K562 (cell line): Measurements from ENCODE around the gene CD37. TPM values are rescaled to one million over a fixed set of nuclear protein-coding genes. Genes with fewer than 3 reads are reported as not detected.

Source experiments
- CBX1 ChIP-seq: sonication (generic); IDR thresholded peaks from 2 replicates; pipeline ENCODE4 v1.6.1; 2016; ENCODE audit warnings: antibody characterized with exemption, low read depth, mild to moderate bottlenecking
- ETV1 ChIP-seq: fragments of 450-650 bp; conservative IDR thresholded peaks from 2 replicates; pipeline ENCODE4 v1.6.1; 2016; ENCODE audit warnings: missing genetic modification characterization, control low read depth, low read depth, missing compliant biosample characterization
- MCM2 ChIP-seq: fragments of 450-650 bp; IDR thresholded peaks from 2 replicates; pipeline ENCODE4 v1.6.1; 2017; ENCODE audit warnings: low read depth, mild to moderate bottlenecking
- MGA ChIP-seq: fragments of 450-650 bp; IDR thresholded peaks from 2 replicates; pipeline ENCODE4 v1.6.1; 2016; ENCODE audit warnings: mild to moderate bottlenecking, moderate library complexity
- SMARCB1 ChIP-seq: IDR thresholded peaks from 2 replicates; pipeline ENCODE4 v1.6.1; 2011; ENCODE audit warnings: improper control_type of control experiment, low read depth; ENCODE audit not compliant: insufficient read length
- TAF9B ChIP-seq: fragments of 450-650 bp; IDR thresholded peaks from 2 replicates; pipeline ENCODE4 v1.6.1; 2018; ENCODE audit warnings: mild to moderate bottlenecking; ENCODE audit not compliant: partially characterized antibody
- ZNF586 ChIP-seq: fragments of 450-650 bp; formaldehyde crosslinking; conservative IDR thresholded peaks from 2 replicates; pipeline ENCODE4 v1.4.0; 2020; ENCODE audit warnings: mild to moderate bottlenecking, moderate library complexity
- ZSCAN29 ChIP-seq: fragments of 450-650 bp; IDR thresholded peaks from 2 replicates; pipeline ENCODE4 v1.6.1; 2017
- polyA plus RNA-seq, 8 experiments: library from polyadenylated mRNA; depleted of rRNA in 4 of 8; stranded (reverse) in 5 of 8; unstranded in 3 of 8; fragments of >200 nt; fragmentation: Nextera tagmentation in 2 of 8; fragmentation: Illumina TruSeq in 1 of 8; extraction: Ambion mirVana in 2 of 8; extraction: Trizol in 1 of 8; gene quantifications; 2 replicates each; pipeline versions ENCODE4 v1.2.1 to v1.2.3, GENCODE V29; 2011 to 2014; ENCODE audit warnings: inconsistent platforms in 1 of 8, missing spikeins in 1 of 8
- total RNA-seq, 7 experiments: library from RNA; depleted of rRNA in 6 of 7; stranded (reverse); fragments of >200 nt in 6 of 7; fragmentation: Illumina TruSeq in 2 of 7; extraction: Trizol in 2 of 7; gene quantifications; 2 replicates each; pipeline versions ENCODE4 v1.2.1 to v1.2.3, GENCODE V29; 2011 to 2021; ENCODE audit warnings: low replicate concordance in 1 of 7
- TF ChIP-seq, protein P1 (sequence below): fragments of 250-450 bp; sonication (Bioruptor Pico); IDR thresholded peaks from 2 replicates; pipeline ENCODE4 v1.5.0; 2021; ENCODE audit warnings: mild to moderate bottlenecking, borderline replicate concordance

The CD37 gene
- total and polyA plus RNA-seq, 9 of the 15 experiments (the other 6 are each of a cell fraction or from before 2014, with no cell fraction given) = 2.5 to 19.0 (median 7.4) TPM

- TF ChIP-seq MGA = no peak; the same call in 1 of the 2 replicates
- TF ChIP-seq ETV1 (tag) = no peak
- TF ChIP-seq SMARCB1 = no peak
- no peak for TF ChIP-seq TAF9B
- TF ChIP-seq ZNF586 = no peak
- TF ChIP-seq, protein P1, sequence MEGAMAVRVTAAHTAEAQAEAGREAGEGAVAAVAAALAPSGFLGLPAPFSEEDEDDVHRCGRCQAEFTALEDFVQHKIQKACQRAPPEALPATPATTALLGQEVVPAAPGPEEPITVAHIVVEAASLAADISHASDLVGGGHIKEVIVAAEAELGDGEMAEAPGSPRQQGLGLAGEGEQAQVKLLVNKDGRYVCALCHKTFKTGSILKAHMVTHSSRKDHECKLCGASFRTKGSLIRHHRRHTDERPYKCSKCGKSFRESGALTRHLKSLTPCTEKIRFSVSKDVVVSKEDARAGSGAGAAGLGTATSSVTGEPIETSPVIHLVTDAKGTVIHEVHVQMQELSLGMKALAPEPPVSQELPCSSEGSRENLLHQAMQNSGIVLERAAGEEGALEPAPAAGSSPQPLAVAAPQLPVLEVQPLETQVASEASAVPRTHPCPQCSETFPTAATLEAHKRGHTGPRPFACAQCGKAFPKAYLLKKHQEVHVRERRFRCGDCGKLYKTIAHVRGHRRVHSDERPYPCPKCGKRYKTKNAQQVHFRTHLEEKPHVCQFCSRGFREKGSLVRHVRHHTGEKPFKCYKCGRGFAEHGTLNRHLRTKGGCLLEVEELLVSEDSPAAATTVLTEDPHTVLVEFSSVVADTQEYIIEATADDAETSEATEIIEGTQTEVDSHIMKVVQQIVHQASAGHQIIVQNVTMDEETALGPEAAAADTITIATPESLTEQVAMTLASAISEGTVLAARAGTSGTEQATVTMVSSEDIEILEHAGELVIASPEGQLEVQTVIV = no peak
- no peak for TF ChIP-seq ZSCAN29
- TF ChIP-seq CBX1 = no peak
- no peak for TF ChIP-seq MCM2
Observed at GRCh38 chr19:49363268-49364082, 28.3 kb downstream of the CD37 start, which contains the start of gene DKKL1 (continued).
